ENCODE data around the gene TMEM266. TPM values are rescaled to one million over a fixed set of nuclear protein-coding genes. Genes with fewer than 3 reads are reported as not detected.

Gene TMEM266
- total and polyA plus RNA-seq, 2 of the 4 experiments (the other 2 are of a cell fraction) = not detected

DNA sequence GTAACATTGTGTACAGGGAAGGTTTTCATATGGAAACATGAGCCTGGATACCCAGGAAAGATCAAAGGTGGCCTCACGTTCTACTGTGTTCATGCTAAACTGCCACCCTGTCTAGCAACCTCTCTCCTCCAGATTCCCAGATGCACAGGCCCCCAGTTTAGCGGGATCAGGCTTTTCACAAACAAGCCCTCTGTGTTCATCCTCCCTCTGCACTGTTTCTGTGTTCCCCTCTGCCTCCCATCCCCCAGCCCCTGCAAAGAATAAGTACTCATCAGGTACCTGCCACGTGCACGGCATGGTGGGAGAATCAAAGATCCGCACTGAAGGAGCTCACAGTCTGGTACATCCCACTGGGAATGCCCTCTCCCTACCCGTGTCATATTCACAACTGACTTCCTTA, 46.1 kb downstream of the TMEM266 start:
- 67% methylated on average over 1 of the region's 6 CpGs; no CpG with 5 or more reads in 1 of the 2 experiments for WGBS, 2 experiments (ENCODE audit: extremely low coverage in 2 of 2, insufficient read length in 1 of 2)
- H3K18ac ChIP-seq (ENCODE audit: low read depth, low read length) = no peak overlapping the region
- no peak overlapping the region for H3K4me2 ChIP-seq (ENCODE audit: low read depth, low read length)
- H3K4me3 ChIP-seq (ENCODE audit: insufficient read depth, low read depth, low read length) = no peak overlapping the region
- H3K79me1 ChIP-seq (ENCODE audit: low read depth in 1 of 2, low read length in 2 of 2) = no peaks in the 10 kb centered on the region
- H2AK9ac ChIP-seq (replicated peaks; ENCODE audit: low read depth, low read length, poor library complexity) = no peak overlapping the region
- no peak overlapping the region for H3K27ac ChIP-seq (ENCODE audit: insufficient read depth, low read length)
- no peak overlapping the region for H2AK5ac ChIP-seq (ENCODE audit: low read depth, low read length)
- no peak overlapping the region for H3K9ac ChIP-seq (ENCODE audit: low read depth, low read length)
- no peak overlapping the region for H3K4ac ChIP-seq (ENCODE audit: low read depth, low read length)
- no peak overlapping the region for H2BK120ac ChIP-seq (ENCODE audit: low read depth, low read length)
- no peak for ATAC-seq (ENCODE audit: low read depth)
- no peak overlapping the region for H3K14ac ChIP-seq (replicated peaks; ENCODE audit: low read depth, low read length)
- DNase-seq = no peak
- ChIA-PET CTCF (no interaction called here), POLR2A (ENCODE audit: unreplicated experiment) (no interaction called here)
- intact Hi-C loops (cut with micrococcal nuclease) = no loop called here
- in situ Hi-C loops (cut with MboI; ENCODE audit: low sequenced_read_pairs) = no loop called here
- H3K23ac ChIP-seq (ENCODE audit: low read depth, low read length) = no peak overlapping the region
- no peak for TF ChIP-seq FOS (IDR thresholded peaks at IDR 0.05; ENCODE audit: low read depth, low read length)
- no peak for TF ChIP-seq ELK1 (IDR thresholded peaks at IDR 0.05; ENCODE audit: borderline replicate concordance, low read depth, low read length)
- TF ChIP-seq POLR2A (IDR thresholded peaks at IDR 0.05; ENCODE audit: low read depth, low read length) = no peak
- no peak for TF ChIP-seq BHLHE40 (IDR thresholded peaks at IDR 0.05; ENCODE audit: low read depth, low read length)
- no peak for TF ChIP-seq CEBPB (IDR thresholded peaks at IDR 0.05; ENCODE audit: low read depth, low read length)
- no peak for TF ChIP-seq MAFK (IDR thresholded peaks at IDR 0.05; ENCODE audit: low read depth, low read length)
- TF ChIP-seq SMC3 (IDR thresholded peaks at IDR 0.05; ENCODE audit: low read depth, low read length) = no peak
- no peak for TF ChIP-seq RFX5 (IDR thresholded peaks at IDR 0.05; ENCODE audit: low read depth, low read length)
- no peak for TF ChIP-seq CTCF (conservative IDR thresholded peaks at IDR 0.05; ENCODE audit: low read depth, low read length)
- TF ChIP-seq MAZ (IDR thresholded peaks at IDR 0.05; ENCODE audit: borderline replicate concordance, low read depth, low read length) = no peak
- TF ChIP-seq, protein P1, sequence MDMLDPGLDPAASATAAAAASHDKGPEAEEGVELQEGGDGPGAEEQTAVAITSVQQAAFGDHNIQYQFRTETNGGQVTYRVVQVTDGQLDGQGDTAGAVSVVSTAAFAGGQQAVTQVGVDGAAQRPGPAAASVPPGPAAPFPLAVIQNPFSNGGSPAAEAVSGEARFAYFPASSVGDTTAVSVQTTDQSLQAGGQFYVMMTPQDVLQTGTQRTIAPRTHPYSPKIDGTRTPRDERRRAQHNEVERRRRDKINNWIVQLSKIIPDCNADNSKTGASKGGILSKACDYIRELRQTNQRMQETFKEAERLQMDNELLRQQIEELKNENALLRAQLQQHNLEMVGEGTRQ (IDR thresholded peaks at IDR 0.05; ENCODE audit: low read depth, low read length) = no peak
- TF ChIP-seq RAD21 (IDR thresholded peaks at IDR 0.05; ENCODE audit: low read length) = no peak
- TF ChIP-seq CHD1 (IDR thresholded peaks at IDR 0.05; ENCODE audit: low read depth, low read length) = no peak
- no peak for TF ChIP-seq MXI1 (IDR thresholded peaks at IDR 0.05; ENCODE audit: borderline replicate concordance, low read depth, low read length)
- TF ChIP-seq RCOR1 (IDR thresholded peaks at IDR 0.05; ENCODE audit: insufficient replicate concordance, low read length) = no peak
- no peak for TF ChIP-seq NFE2L2 (IDR thresholded peaks at IDR 0.05; ENCODE audit: low read depth, low read length)
- dilution Hi-C loops (cut with HindIII; ENCODE audit: low sequenced_read_pairs, unreplicated experiment) = no loop called here
- no peak overlapping the region for H2BK5ac ChIP-seq (ENCODE audit: low read depth, low read length, poor library complexity, severe bottlenecking)
- H2BK15ac ChIP-seq (ENCODE audit: low read depth, low read length) = no peak overlapping the region
- H4K91ac ChIP-seq (ENCODE audit: insufficient read depth, low read depth, low read length) = no peak overlapping the region
- no peak overlapping the region for H3K56ac ChIP-seq (ENCODE audit: extremely low read depth, insufficient read depth, low read length)
- peaks cover 17% of the 10 kb centered on the region for H3K27me3 ChIP-seq (ENCODE audit: control insufficient read depth, insufficient read depth, low read length)
- no peaks in the 10 kb centered on the region for H3K9me1 ChIP-seq (ENCODE audit: insufficient read depth, low read length)
- no TSS peak for BruUV-seq (replicated peaks)
- H3K9me3 ChIP-seq (ENCODE audit: control insufficient read depth, insufficient read depth, low read length) = no peaks in the 10 kb centered on the region
- H3K36me3 ChIP-seq (ENCODE audit: control insufficient read depth, insufficient read depth, low read length) = no peaks in the 10 kb centered on the region
- H2BK20ac ChIP-seq (ENCODE audit: low read depth, low read length) = no peak overlapping the region
- no peak overlapping the region for H4K8ac ChIP-seq (ENCODE audit: low read depth in 2 of 2, low read length in 2 of 2)
- H4K5ac ChIP-seq (ENCODE audit: low read depth, low read length) = no peak overlapping the region
- H4K20me1 ChIP-seq (ENCODE audit: insufficient read depth, low read length) = no peaks in the 10 kb centered on the region
- H3K4me1 ChIP-seq (ENCODE audit: control insufficient read depth, insufficient read depth, low read length) = no peaks in the 10 kb centered on the region
- H2AFZ ChIP-seq (replicated peaks; ENCODE audit: low read length, poor library complexity) = no peak overlapping the region
